Liver (tissue), 9 donors: Measurements from ENCODE around the gene KRT27. TPM values are rescaled to one million over a fixed set of nuclear protein-coding genes. Genes with fewer than 3 reads are reported as not detected.

ENCODE experiments used
- DNase-seq: peaks from one replicate; pipeline ENCODE4 v3.0.0-alpha.2; 2017; ENCODE audit warnings: low spot score
- H3K27ac ChIP-seq, 2 donors: one replicate each; pipeline ENCODE4 v1.7.0; 2013; ENCODE audit warnings: inconsistent platforms in 2 of 2, low read length in 2 of 2, control low read depth in 1 of 2, low read depth in 1 of 2, mild to moderate bottlenecking in 1 of 2
- H3K27me3 ChIP-seq, 4 donors: one replicate each; pipeline versions ENCODE4 v1.6.1 to v1.7.0; 2013; ENCODE audit warnings: low read length in 3 of 4, inconsistent platforms in 1 of 4, mild to moderate bottlenecking in 1 of 4, moderate library complexity in 1 of 4; ENCODE audit not compliant: control insufficient read depth in 4 of 4, insufficient read depth in 4 of 4
- H3K36me3 ChIP-seq, 4 donors: one replicate each; pipeline versions ENCODE4 v1.6.1 to v1.7.0; 2013; ENCODE audit warnings: low read length in 3 of 4, mild to moderate bottlenecking in 3 of 4, low read depth in 1 of 4, moderate library complexity in 1 of 4; ENCODE audit not compliant: control insufficient read depth in 4 of 4, insufficient read depth in 3 of 4
- H3K4me1 ChIP-seq, 4 donors: one replicate each; pipeline versions ENCODE4 v1.6.1 to v1.7.0; 2013; ENCODE audit warnings: low read length in 3 of 4, mild to moderate bottlenecking in 3 of 4, moderate library complexity in 1 of 4; ENCODE audit not compliant: control insufficient read depth in 4 of 4, insufficient read depth in 4 of 4
- H3K4me3 ChIP-seq, 3 donors: one replicate each; pipeline versions ENCODE4 v1.6.1 to v1.7.0; 2013; ENCODE audit warnings: low read length in 3 of 3, control low read depth in 1 of 3, low read depth in 1 of 3, mild to moderate bottlenecking in 1 of 3
- H3K9ac ChIP-seq, 2 donors: one replicate each; pipeline ENCODE4 v1.7.0; 2013; ENCODE audit warnings: low read length in 2 of 2, mild to moderate bottlenecking in 2 of 2, moderate library complexity in 2 of 2, control low read depth in 1 of 2, low read depth in 1 of 2
- H3K9me3 ChIP-seq, 4 donors: one replicate each; pipeline versions ENCODE4 v1.6.1 to v1.7.0; 2013; ENCODE audit warnings: low read length in 3 of 4; ENCODE audit not compliant: control insufficient read depth in 4 of 4
- ATF3 ChIP-seq: IDR thresholded peaks from 2 replicates; pipeline ENCODE4 v1.6.1; 2016; ENCODE audit warnings: antibody characterized with exemption
- CTCF ChIP-seq: fragments of 150-350 bp; IDR thresholded peaks from 2 replicates; pipeline ENCODE4 v1.5.1; 2017; ENCODE audit warnings: improper control_type of control experiment, low read depth, low read length; ENCODE audit not compliant: missing input control
- EGR1 ChIP-seq, 2 donors: IDR thresholded peaks; 2 replicates each; pipeline ENCODE4 v1.6.1; 2016 to 2018; ENCODE audit warnings: antibody characterized with exemption in 2 of 2, low read depth in 2 of 2
- FOXA1 ChIP-seq: IDR thresholded peaks from 2 replicates; pipeline ENCODE4 v1.6.1; 2016; ENCODE audit warnings: antibody characterized with exemption
- GABPA ChIP-seq, 2 donors: IDR thresholded peaks in 1 of 2; conservative IDR thresholded peaks in 1 of 2; 2 replicates each; pipeline ENCODE4 v1.6.1; 2016; ENCODE audit warnings: antibody characterized with exemption in 2 of 2, mild to moderate bottlenecking in 1 of 2, moderate library complexity in 1 of 2
- HNF4A ChIP-seq, 2 donors: conservative IDR thresholded peaks; 2 replicates each; pipeline ENCODE4 v1.6.1; 2016; ENCODE audit warnings: antibody characterized with exemption in 2 of 2, mild to moderate bottlenecking in 2 of 2
- HNF4G ChIP-seq: IDR thresholded peaks from 2 replicates; pipeline ENCODE4 v1.6.1; 2016; ENCODE audit warnings: antibody characterized with exemption
- JUND ChIP-seq, 2 donors: IDR thresholded peaks; 2 replicates each; pipeline ENCODE4 v1.6.1; 2016; ENCODE audit warnings: antibody characterized with exemption in 2 of 2
- NR2F2 ChIP-seq: IDR thresholded peaks from 2 replicates; pipeline ENCODE4 v1.6.1; 2016; ENCODE audit warnings: antibody characterized with exemption
- RAD21 ChIP-seq, 2 donors: IDR thresholded peaks; 2 replicates each; pipeline ENCODE4 v1.6.1; 2016; ENCODE audit warnings: antibody characterized with exemption in 2 of 2, mild to moderate bottlenecking in 2 of 2
- RXRA ChIP-seq, 2 donors: IDR thresholded peaks; 2 replicates each; pipeline ENCODE4 v1.6.1; 2017 to 2018; ENCODE audit warnings: antibody characterized with exemption in 2 of 2, mild to moderate bottlenecking in 1 of 2
- SP1 ChIP-seq: IDR thresholded peaks from 2 replicates; pipeline ENCODE4 v1.6.1; 2018; ENCODE audit warnings: antibody characterized with exemption, mild to moderate bottlenecking
- TAF1 ChIP-seq: conservative IDR thresholded peaks from 2 replicates; pipeline ENCODE4 v1.6.1; 2016; ENCODE audit warnings: antibody characterized with exemption, mild to moderate bottlenecking
- YY1 ChIP-seq: IDR thresholded peaks from 2 replicates; pipeline ENCODE4 v1.6.1; 2016; ENCODE audit warnings: antibody characterized with exemption, mild to moderate bottlenecking
- ZBTB33 ChIP-seq: IDR thresholded peaks from 2 replicates; pipeline ENCODE4 v1.6.1; 2016; ENCODE audit warnings: antibody characterized with exemption
- WGBS: extraction: QIAGEN DNeasy Blood & Tissue Kit; methylation state at CpG from one replicate; pipeline ENCODE4 v1.1.7; 2013; 5-methylcytosine and 5-hydroxymethylcytosine counted together
- polyA plus RNA-seq, 2 donors: library from polyadenylated mRNA; stranded (reverse) in 1 of 2; unstranded in 1 of 2; fragments of 200-250 nt in 1 of 2; fragments of >200 nt in 1 of 2; fragmentation: Nextera tagmentation in 1 of 2; extraction: Ambion mirVana in 1 of 2; gene quantifications; one replicate each; pipeline versions ENCODE4 v1.2.1 to v1.2.3, GENCODE V29; 2013 to 2015
- total RNA-seq, 2 donors: library from RNA; depleted of rRNA; stranded (reverse); fragments of >200 nt; gene quantifications; one replicate each; pipeline ENCODE4 v1.2.3, GENCODE V29; 2014
- donor health status: healthy.
- donor health status: healthy.
- donor health status: healthy.
- donor health status: healthy.
- donor health status: healthy.

KRT27 gene
- total and polyA plus RNA-seq, 4 donors = not detected

- no peak overlapping the region for H3K27ac ChIP-seq
- no peaks in the 10 kb centered on the region for H3K36me3 ChIP-seq
- peaks cover 0 to 4% (median 2%) of the 10 kb centered on the region in 4 donors for H3K4me1 ChIP-seq
- DNase-seq = no peak
- TF ChIP-seq GABPA (IDR thresholded peaks at IDR 0.05 in 1 of 2, conservative IDR thresholded peaks at IDR 0.05 in 1 of 2) (no peak), HNF4G (no peak)
- no peak overlapping the region for H3K4me3 ChIP-seq
- no peak overlapping the region for H3K9ac ChIP-seq
- 77% methylated on average over 5 of the region's 5 CpGs for WGBS
- peaks cover 0 to 16% (median 2%) of the 10 kb centered on the region in 4 donors for H3K27me3 ChIP-seq
- H3K9me3 ChIP-seq = no peaks in the 10 kb centered on the region
These were observed 3.9 kb downstream of the KRT27 start for GRCh38 chr17:40778461-40778860.

GRCh38 chr17:40777971-40778370, 4.4 kb downstream of the KRT27 start:
- Histone ChIP-seq H3K9ac (no peak overlapping the region), H3K4me1 (peaks cover 0 to 4% (median 2%) of the 10 kb centered on the region in 4 donors), H3K36me3 (no peaks in the 10 kb centered on the region), H3K9me3 (no peaks in the 10 kb centered on the region), H3K27ac (no peak overlapping the region), H3K4me3 (no peak overlapping the region), H3K27me3 (peaks cover 0 to 17% (median 2%) of the 10 kb centered on the region in 4 donors)
- no peak for TF ChIP-seq FOXA1
- TF ChIP-seq ZBTB33 = no peak
- TF ChIP-seq HNF4G = no peak
- TF ChIP-seq GABPA (IDR thresholded peaks at IDR 0.05 in 1 of 2, conservative IDR thresholded peaks at IDR 0.05 in 1 of 2) = no peak
- TF ChIP-seq HNF4A (conservative IDR thresholded peaks at IDR 0.05) = no peak
- TF ChIP-seq TAF1 = no peak
- no peak for TF ChIP-seq RAD21 (IDR thresholded peaks at IDR 0.05)
- no peak for TF ChIP-seq YY1
- no peak for TF ChIP-seq RXRA (IDR thresholded peaks at IDR 0.05)
- no peak for TF ChIP-seq JUND (IDR thresholded peaks at IDR 0.05)
- TF ChIP-seq NR2F2 = no peak
- 87% methylated on average over 3 of the region's 3 CpGs for WGBS
- no peak for DNase-seq

GRCh38 chr17:40777459-40777858, 4.9 kb downstream of the KRT27 start:
- H3K36me3 ChIP-seq = no peaks in the 10 kb centered on the region
- H3K27me3 ChIP-seq = peaks cover 0 to 20% (median 2%) of the 10 kb centered on the region in 4 donors
- H3K9ac ChIP-seq = no peak overlapping the region
- no peak for TF ChIP-seq GABPA (IDR thresholded peaks at IDR 0.05 in 1 of 2, conservative IDR thresholded peaks at IDR 0.05 in 1 of 2)
- TF ChIP-seq NR2F2 = no peak
- no peak for TF ChIP-seq HNF4G
- TF ChIP-seq EGR1 (IDR thresholded peaks at IDR 0.05; ENCODE audit: low read depth in 2 of 2) = no peak
- TF ChIP-seq HNF4A (conservative IDR thresholded peaks at IDR 0.05) = no peak
- TF ChIP-seq JUND (IDR thresholded peaks at IDR 0.05) = no peak
- TF ChIP-seq RXRA (IDR thresholded peaks at IDR 0.05) = no peak
- no peak for TF ChIP-seq SP1
- TF ChIP-seq FOXA1 = no peak
- TF ChIP-seq ATF3 = no peak
- TF ChIP-seq CTCF = no peak
- TF ChIP-seq ZBTB33 = no peak
- no peak overlapping the region for H3K27ac ChIP-seq
- H3K4me3 ChIP-seq = no peak overlapping the region
- H3K4me1 ChIP-seq = peaks cover 0 to 4% (median 2%) of the 10 kb centered on the region in 4 donors
- no peak for DNase-seq
- no peaks in the 10 kb centered on the region for H3K9me3 ChIP-seq
- 78% methylated on average over 7 of the region's 7 CpGs for WGBS
